IMR-90 (cell line): ENCODE results near the gene TMEM223. TPM values are rescaled to one million over a fixed set of nuclear protein-coding genes. Genes with fewer than 3 reads are reported as not detected.

Experiments
- ATAC-seq: fragments of 200-7000 bp; cut with Tn5 transposase; 2 replicates; pipeline ENCODE4 v1.9.1; 2020; ENCODE audit warnings: low read depth, mild to moderate bottlenecking, moderate library complexity
- BruUV-seq: library from RNA; stranded (reverse); fragments of 400-500 nt; replicated peaks from 2 replicates; lab custom pipeline; 2021; lab: Mats Ljungman, UMichigan
- CTCF ChIA-PET: fragments of 300-600 bp; formaldehyde crosslinking; extraction: SDS; loops from one replicate; lab custom pipeline; 2021; ENCODE audit warnings: antibody characterized with exemption; lab: Yijun Ruan, JAX
- POLR2A ChIA-PET: fragments of 300-600 bp; sonication (Branson Sonifier 250); formaldehyde crosslinking; loops from one replicate; lab custom pipeline; 2022; ENCODE audit warnings: antibody characterized with exemption; ENCODE audit not compliant: unreplicated experiment; lab: Charles Lee
- DNase-seq: peaks from one replicate; pipeline ENCODE4 v3.0.0; 2013
- H2AFZ ChIP-seq: replicated peaks from 2 replicates; pipeline ENCODE3; 2013; ENCODE audit warnings: low read length, mild to moderate bottlenecking; ENCODE audit not compliant: poor library complexity
- H2AK5ac ChIP-seq: 2 replicates; pipeline ENCODE4 v1.6.1; 2013; ENCODE audit warnings: low read depth, low read length, inconsistent platforms
- H2AK9ac ChIP-seq: replicated peaks from 2 replicates; pipeline ENCODE3; 2013; ENCODE audit warnings: mild to moderate bottlenecking, low read depth, low read length, moderate library complexity; ENCODE audit not compliant: poor library complexity
- H2BK120ac ChIP-seq: 2 replicates; pipeline ENCODE4 v1.6.1; 2013; ENCODE audit warnings: low read depth, low read length, inconsistent platforms
- H2BK15ac ChIP-seq: 3 replicates; pipeline ENCODE4 v1.6.1; 2013; ENCODE audit warnings: low read depth, low read length, inconsistent platforms
- H2BK20ac ChIP-seq: 2 replicates; pipeline ENCODE4 v1.6.1; 2013; ENCODE audit warnings: low read depth, mild to moderate bottlenecking, inconsistent platforms, low read length, moderate library complexity
- H2BK5ac ChIP-seq: 2 replicates; pipeline ENCODE4 v1.6.1; 2013; ENCODE audit warnings: mild to moderate bottlenecking, low read depth, low read length, inconsistent platforms; ENCODE audit not compliant: poor library complexity, severe bottlenecking
- H3K14ac ChIP-seq: replicated peaks from 2 replicates; pipeline ENCODE4 v1.6.1; 2013; ENCODE audit warnings: low read depth, low read length, inconsistent platforms
- H3K18ac ChIP-seq: 2 replicates; pipeline ENCODE4 v1.6.1; 2013; ENCODE audit warnings: low read depth, low read length, control low read depth
- H3K23ac ChIP-seq: 2 replicates; pipeline ENCODE4 v1.6.1; 2013; ENCODE audit warnings: low read depth, low read length, inconsistent platforms
- H3K27ac ChIP-seq: 2 replicates; pipeline ENCODE4 v1.5.1; 2013; ENCODE audit warnings: mild to moderate bottlenecking, control low read depth, low read length; ENCODE audit not compliant: insufficient read depth
- H3K27me3 ChIP-seq: 2 replicates; pipeline ENCODE4 v1.6.1; 2013; ENCODE audit warnings: low read length; ENCODE audit not compliant: control insufficient read depth, insufficient read depth
- H3K36me3 ChIP-seq: 2 replicates; pipeline ENCODE4 v1.6.1; 2013; ENCODE audit warnings: low read length, mixed read lengths; ENCODE audit not compliant: control insufficient read depth, insufficient read depth
- H3K4ac ChIP-seq: 2 replicates; pipeline ENCODE4 v1.6.1; 2013; ENCODE audit warnings: low read depth, low read length, inconsistent platforms
- H3K4me1 ChIP-seq: 2 replicates; pipeline ENCODE4 v1.6.1; 2013; ENCODE audit warnings: low read length, mixed read lengths; ENCODE audit not compliant: control insufficient read depth, insufficient read depth
- H3K4me2 ChIP-seq: 2 replicates; pipeline ENCODE4 v1.6.1; 2013; ENCODE audit warnings: low read depth, mild to moderate bottlenecking, control low read depth, low read length, moderate library complexity
- H3K4me3 ChIP-seq: 2 replicates; pipeline ENCODE4 v1.5.1; 2013; ENCODE audit warnings: low read depth, mild to moderate bottlenecking, control low read depth, low read length, moderate library complexity; ENCODE audit not compliant: insufficient read depth
- H3K56ac ChIP-seq: 2 replicates; pipeline ENCODE4 v1.6.1; 2013; ENCODE audit warnings: low read length, inconsistent platforms; ENCODE audit not compliant: insufficient read depth; ENCODE audit errors: extremely low read depth
- H3K79me1 ChIP-seq, 2 experiments: 2 replicates each; pipeline ENCODE4 v1.6.1; 2013; ENCODE audit warnings: low read length in 2 of 2, inconsistent platforms in 1 of 2, low read depth in 1 of 2
- H3K9ac ChIP-seq: 2 replicates; pipeline ENCODE4 v1.6.1; 2013; ENCODE audit warnings: low read depth, low read length, control low read depth
- H3K9me1 ChIP-seq: 2 replicates; pipeline ENCODE4 v1.6.1; 2013; ENCODE audit warnings: low read length, inconsistent platforms; ENCODE audit not compliant: insufficient read depth
- H3K9me3 ChIP-seq: 2 replicates; pipeline ENCODE4 v1.6.1; 2013; ENCODE audit warnings: low read length; ENCODE audit not compliant: control insufficient read depth, insufficient read depth
- H4K20me1 ChIP-seq: 2 replicates; pipeline ENCODE4 v1.6.1; 2013; ENCODE audit warnings: low read length, inconsistent platforms; ENCODE audit not compliant: insufficient read depth
- H4K5ac ChIP-seq: 2 replicates; pipeline ENCODE4 v1.6.1; 2013; ENCODE audit warnings: mild to moderate bottlenecking, low read depth, low read length, control low read depth
- H4K8ac ChIP-seq, 2 experiments: 2 replicates each; pipeline ENCODE4 v1.6.1; 2013; ENCODE audit warnings: low read depth in 2 of 2, low read length in 2 of 2, control low read depth in 1 of 2, inconsistent platforms in 1 of 2
- H4K91ac ChIP-seq: 2 replicates; pipeline ENCODE4 v1.6.1; 2013; ENCODE audit warnings: low read depth, low read length, inconsistent platforms; ENCODE audit not compliant: insufficient read depth
- BHLHE40 ChIP-seq: fragments of 150-350 bp; IDR thresholded peaks from 2 replicates; pipeline ENCODE4 v1.6.1; 2016; ENCODE audit warnings: mild to moderate bottlenecking, low read depth, low read length
- FOS ChIP-seq: fragments of 150-350 bp; IDR thresholded peaks from 2 replicates; pipeline ENCODE4 v1.6.1; 2016; ENCODE audit warnings: low read depth, low read length
- MAFK ChIP-seq: IDR thresholded peaks from 2 replicates; pipeline ENCODE4 v1.6.1; 2012; ENCODE audit warnings: low read depth, low read length, improper control_type of control experiment
- MAZ ChIP-seq: IDR thresholded peaks from 2 replicates; pipeline ENCODE4 v1.6.1; 2012; ENCODE audit warnings: low read depth, mild to moderate bottlenecking, low read length, improper control_type of control experiment, moderate library complexity, borderline replicate concordance
- MXI1 ChIP-seq: IDR thresholded peaks from 2 replicates; pipeline ENCODE4 v1.6.1; 2012; ENCODE audit warnings: low read depth, mild to moderate bottlenecking, low read length, moderate library complexity, borderline replicate concordance
- NFE2L2 ChIP-seq: fragments of 150-350 bp; IDR thresholded peaks from 2 replicates; pipeline ENCODE4 v1.6.1; 2016; ENCODE audit warnings: low read depth, mild to moderate bottlenecking, low read length
- POLR2A ChIP-seq: IDR thresholded peaks from 2 replicates; pipeline ENCODE4 v1.6.1; 2012; ENCODE audit warnings: mild to moderate bottlenecking, low read depth, low read length
- RFX5 ChIP-seq: IDR thresholded peaks from 2 replicates; pipeline ENCODE4 v1.8.0; 2012; ENCODE audit warnings: low read depth, mild to moderate bottlenecking, low read length, moderate library complexity
- SMC3 ChIP-seq: fragments of 150-350 bp; IDR thresholded peaks from 2 replicates; pipeline ENCODE4 v1.6.1; 2016; ENCODE audit warnings: low read depth, mild to moderate bottlenecking, antibody characterized with exemption, low read length, moderate library complexity
- USF2 ChIP-seq: fragments of 150-350 bp; IDR thresholded peaks from 2 replicates; pipeline ENCODE4 v1.6.1; 2017; ENCODE audit warnings: mild to moderate bottlenecking, antibody characterized with exemption, low read length, low read depth
- WGBS, 2 experiments: methylation state at CpG; one replicate each; pipeline versions ENCODE4 v1.1.5 to v1.1.7; 2013; ENCODE audit warnings: missing lambda C conversion rate in 2 of 2; ENCODE audit not compliant: insufficient read length in 1 of 2; ENCODE audit errors: extremely low coverage in 2 of 2; 5-methylcytosine and 5-hydroxymethylcytosine counted together
- dilution Hi-C: fragments of 300-500 bp; cut with HindIII; formaldehyde crosslinking; loops from one replicate; pipeline ENCODE4 v1.14.3; 2018; ENCODE audit warnings: low sequenced_read_pairs; ENCODE audit not compliant: unreplicated experiment
- in situ Hi-C: fragments of 300-500 bp; cut with MboI; formaldehyde crosslinking; loops from 3 replicates; pipeline ENCODE4 v1.14.3; 2019; ENCODE audit warnings: low sequenced_read_pairs, inconsistent platforms, mixed read lengths
- intact Hi-C: fragments of 100-400 bp; cut with micrococcal nuclease; formaldehyde crosslinking; loops from 2 replicates; pipeline ENCODE4 v1.10.0; 2022
- polyA plus RNA-seq, 3 experiments: library from polyadenylated mRNA; depleted of rRNA; stranded (reverse); fragments of >200 nt; gene quantifications; 2 replicates each; pipeline ENCODE4 v1.2.3, GENCODE V29; 2012; ENCODE audit warnings: low replicate concordance in 1 of 3
- total RNA-seq: library from RNA; depleted of rRNA; stranded (reverse); fragments of >200 nt; gene quantifications from 2 replicates; pipeline ENCODE4 v1.2.3, GENCODE V29; 2012
- TF ChIP-seq, protein P1 (sequence below): fragments of 150-350 bp; IDR thresholded peaks from 2 replicates; pipeline ENCODE4 v1.6.1; 2016; ENCODE audit warnings: low read depth, mild to moderate bottlenecking, low read length, moderate library complexity, borderline replicate concordance
- TF ChIP-seq, protein P2 (sequence below): conservative IDR thresholded peaks from 2 replicates; pipeline ENCODE4 v1.5.1; 2012; ENCODE audit warnings: mild to moderate bottlenecking, low read depth, low read length, improper control_type of control experiment

TMEM223 gene
- total and polyA plus RNA-seq, 2 of the 4 experiments (the other 2 are of a cell fraction), result 9.7 to 15.7 TPM

- H2BK20ac ChIP-seq, result no peak overlapping the region
- WGBS, 2 experiments, result 97% methylated on average over 13 of the region's 17 CpGs; no CpG with 5 or more reads in 1 of the 2 experiments
- H3K27ac ChIP-seq, result no peak overlapping the region
- H2AK9ac ChIP-seq, result peak overlapping the region; percentile 61
- H2AFZ ChIP-seq, result no peak overlapping the region
- H3K4me2 ChIP-seq, result no peak overlapping the region
- intact Hi-C loops, result no loop called here
- no peaks in the 10 kb centered on the region for H3K27me3 ChIP-seq
- DNase-seq, result no peak
- no TSS peak for BruUV-seq
- H4K20me1 ChIP-seq, result no peaks in the 10 kb centered on the region
- no peak overlapping the region for H3K23ac ChIP-seq
- H3K9me1 ChIP-seq, result 0 out of 2 replicates have a peak, but pooled peaks cover 1% of the 10 kb centered on the region
- no peak overlapping the region for H3K18ac ChIP-seq
- H3K56ac ChIP-seq, result no peak overlapping the region
- H3K9me3 ChIP-seq, result no peaks in the 10 kb centered on the region
- no peak for ATAC-seq
- H2BK15ac ChIP-seq, result no peak overlapping the region
- no peak overlapping the region for H2BK5ac ChIP-seq
- in situ Hi-C loops, result no loop called here
- H3K14ac ChIP-seq, result no peak overlapping the region
- no peak for TF ChIP-seq MXI1
- TF ChIP-seq FOS, result no peak
- TF ChIP-seq USF2, result no peak
- no peak for TF ChIP-seq MAFK
- no peak for TF ChIP-seq NFE2L2
- TF ChIP-seq, protein P1, sequence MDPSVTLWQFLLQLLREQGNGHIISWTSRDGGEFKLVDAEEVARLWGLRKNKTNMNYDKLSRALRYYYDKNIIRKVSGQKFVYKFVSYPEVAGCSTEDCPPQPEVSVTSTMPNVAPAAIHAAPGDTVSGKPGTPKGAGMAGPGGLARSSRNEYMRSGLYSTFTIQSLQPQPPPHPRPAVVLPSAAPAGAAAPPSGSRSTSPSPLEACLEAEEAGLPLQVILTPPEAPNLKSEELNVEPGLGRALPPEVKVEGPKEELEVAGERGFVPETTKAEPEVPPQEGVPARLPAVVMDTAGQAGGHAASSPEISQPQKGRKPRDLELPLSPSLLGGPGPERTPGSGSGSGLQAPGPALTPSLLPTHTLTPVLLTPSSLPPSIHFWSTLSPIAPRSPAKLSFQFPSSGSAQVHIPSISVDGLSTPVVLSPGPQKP, result no peak
- TF ChIP-seq POLR2A, result no peak
- no peak for TF ChIP-seq SMC3
- no peak for TF ChIP-seq BHLHE40
- no peak for TF ChIP-seq RFX5
- TF ChIP-seq, protein P2, sequence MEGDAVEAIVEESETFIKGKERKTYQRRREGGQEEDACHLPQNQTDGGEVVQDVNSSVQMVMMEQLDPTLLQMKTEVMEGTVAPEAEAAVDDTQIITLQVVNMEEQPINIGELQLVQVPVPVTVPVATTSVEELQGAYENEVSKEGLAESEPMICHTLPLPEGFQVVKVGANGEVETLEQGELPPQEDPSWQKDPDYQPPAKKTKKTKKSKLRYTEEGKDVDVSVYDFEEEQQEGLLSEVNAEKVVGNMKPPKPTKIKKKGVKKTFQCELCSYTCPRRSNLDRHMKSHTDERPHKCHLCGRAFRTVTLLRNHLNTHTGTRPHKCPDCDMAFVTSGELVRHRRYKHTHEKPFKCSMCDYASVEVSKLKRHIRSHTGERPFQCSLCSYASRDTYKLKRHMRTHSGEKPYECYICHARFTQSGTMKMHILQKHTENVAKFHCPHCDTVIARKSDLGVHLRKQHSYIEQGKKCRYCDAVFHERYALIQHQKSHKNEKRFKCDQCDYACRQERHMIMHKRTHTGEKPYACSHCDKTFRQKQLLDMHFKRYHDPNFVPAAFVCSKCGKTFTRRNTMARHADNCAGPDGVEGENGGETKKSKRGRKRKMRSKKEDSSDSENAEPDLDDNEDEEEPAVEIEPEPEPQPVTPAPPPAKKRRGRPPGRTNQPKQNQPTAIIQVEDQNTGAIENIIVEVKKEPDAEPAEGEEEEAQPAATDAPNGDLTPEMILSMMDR, result no peak
- TF ChIP-seq MAZ, result no peak
- H3K4me1 ChIP-seq, result peaks cover 1% of the 10 kb centered on the region
- dilution Hi-C loops, result no loop called here
- H4K5ac ChIP-seq, result no peak overlapping the region
- no peak overlapping the region for H3K4me3 ChIP-seq
- H3K9ac ChIP-seq, result no peak overlapping the region
- H4K8ac ChIP-seq, result no peak overlapping the region
- H2AK5ac ChIP-seq, result no peak overlapping the region
- no peak overlapping the region for H4K91ac ChIP-seq
- H3K4ac ChIP-seq, result no peak overlapping the region
- peaks cover 29% of the 10 kb centered on the region for H3K36me3 ChIP-seq
- POLR2A ChIA-PET, result no interaction called here
- H2BK120ac ChIP-seq, result no peak overlapping the region
- CTCF ChIA-PET, result interaction anchor here (0.9 to 2.4 kb wide), 2 partner anchors 11 to 12 kb away, joined by 3 to 7 read pairs; partner anchors contain the start of gene TMEM179B
- peaks cover 8 to 25% of the 10 kb centered on the region in 2 experiments for H3K79me1 ChIP-seq
Observed at GRCh38 chr11:62775646-62776045, 16.2 kb downstream of the TMEM223 start.
